Adrenal gland (tissue), 12 donors: ENCODE results near the gene EXOC6B. TPM values are rescaled to one million over a fixed set of nuclear protein-coding genes. Genes with fewer than 3 reads are reported as not detected.

ENCODE experiments used
- DNase-seq, 7 donors: peaks; one replicate each; pipeline ENCODE4 v3.0.0-alpha.2; 2019 to 2020
- H3K27ac ChIP-seq, 5 donors: fragments of 200-600 bp; sonication (generic) in 4 of 5; 1 replicate in 3 of 5; 2 replicates in 2 of 5; pipeline versions ENCODE4 v1.5.1 to v1.8.0; 2016 to 2020; ENCODE audit warnings: mild to moderate bottlenecking in 1 of 5
- H3K27me3 ChIP-seq: fragments of 200-600 bp; 2 replicates; pipeline ENCODE4 v1.8.0; 2021
- H3K36me3 ChIP-seq, 2 donors: fragments of 200-600 bp; replicated peaks in 1 of 2; 1 replicate in 1 of 2; 2 replicates in 1 of 2; pipeline versions ENCODE4 v1.5.1 to v1.8.0; 2018 to 2022
- H3K4me1 ChIP-seq, 2 donors: fragments of 200-600 bp; replicated peaks in 1 of 2; 1 replicate in 1 of 2; 2 replicates in 1 of 2; pipeline versions ENCODE4 v1.5.1 to v1.8.0; 2018 to 2021
- H3K4me3 ChIP-seq, 4 donors: fragments of 200-600 bp; sonication (generic) in 3 of 4; one replicate each; pipeline ENCODE4 v1.5.1; 2016 to 2018
- H3K9me3 ChIP-seq, 3 donors: fragments of 200-600 bp; sonication (generic) in 1 of 3; replicated peaks in 1 of 3; 1 replicate in 2 of 3; 2 replicates in 1 of 3; pipeline versions ENCODE4 v1.5.1 to v1.8.0; 2016 to 2021
- POLR2A ChIP-seq, 2 donors: fragments of 450-650 bp; IDR thresholded peaks; one replicate each; pipeline ENCODE4 v1.6.1; 2017; ENCODE audit warnings: antibody characterized with exemption in 2 of 2, mild to moderate bottlenecking in 2 of 2, moderate library complexity in 1 of 2
- WGBS, 4 donors: extraction: QIAGEN DNeasy Blood & Tissue Kit in 2 of 4; methylation state at CpG; one replicate each; pipeline versions ENCODE4 v1.1.5 to v1.1.7; 2013 to 2017; 5-methylcytosine and 5-hydroxymethylcytosine counted together
- intact Hi-C, 2 donors: fragments of 100-400 bp; cut with DNase I; formaldehyde crosslinking; loops; one replicate each; pipeline versions ENCODE4 v1.14.1 to v1.15.0; 2022 to 2023
- polyA plus RNA-seq, 3 donors: library from polyadenylated mRNA; stranded (reverse); fragments of 200-250 nt in 2 of 3; fragments of 350-450 nt in 1 of 3; fragmentation: Illumina TruSeq in 1 of 3; extraction: RNeasy Lipid Tissue Mini Kit (QIAGEN cat#74804) in 1 of 3; gene quantifications; one replicate each; pipeline ENCODE4 v1.2.3, GENCODE V29; 2013 to 2014
- total RNA-seq, 9 donors: library from RNA; depleted of rRNA in 4 of 9; stranded (reverse); fragments of >200 nt in 4 of 9; fragments of 120-200 nt in 1 of 9; fragmentation: NEBNext Ultra II Directional in 1 of 9; extraction: Animal tissue kit (Norgen Biotek cat#: 25700) in 1 of 9; gene quantifications; one replicate each; pipeline versions ENCODE4 v1.1.0 to v1.2.4, GENCODE V29; 2013 to 2023
- TF ChIP-seq, protein P1 (sequence below), 6 experiments: fragments of 450-650 bp in 4 of 6; fragments of 200-600 bp in 2 of 6; sonication (generic) in 1 of 6; IDR thresholded peaks; 1 replicate in 5 of 6; 2 replicates in 1 of 6; pipeline versions ENCODE4 v1.5.1 to v1.8.0; 2016 to 2021; ENCODE audit warnings: antibody characterized with exemption in 6 of 6, mild to moderate bottlenecking in 2 of 6, moderate library complexity in 1 of 6
- donor health status: healthy with polysubstance abuse.
- donor health status: Bipolar disorder and iron deficiency.
- donor health status: DM: yes; HTN: yes; CAD: no.
- donor health status: DM: no; HTN: no; CAD: no.
- donor health status: DM: no; HTN: no; CAD: no.
- donor health status: DM: yes; HTN: yes; CAD: no.

The EXOC6B gene
- total and polyA plus RNA-seq, 12 donors = 6.0 to 92.6 (median 50.6) TPM

DNA sequence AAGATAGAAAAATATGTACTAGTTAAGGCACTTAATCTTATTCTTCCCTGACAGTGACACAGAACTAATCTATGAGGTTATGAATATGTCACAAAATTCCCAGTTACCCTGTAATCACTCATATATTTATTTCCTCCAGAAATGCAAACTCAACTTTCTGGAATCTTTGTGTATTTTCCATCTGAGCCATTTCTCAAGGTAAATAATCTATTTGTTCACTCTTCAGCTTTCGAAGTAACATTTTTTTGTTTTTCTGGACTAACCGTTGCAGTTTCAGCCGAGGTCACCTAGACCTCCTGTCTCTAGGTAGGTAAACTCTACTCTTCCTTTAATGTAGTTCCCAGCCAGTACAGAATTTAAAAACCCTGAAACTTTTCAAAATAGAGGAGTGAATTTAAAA is 250.9 kb downstream of the EXOC6B start:
- no peaks in the 10 kb centered on the region for H3K9me3 ChIP-seq
- no peak overlapping the region for H3K27ac ChIP-seq
- H3K27me3 ChIP-seq = no peaks in the 10 kb centered on the region
- no peak overlapping the region for H3K4me3 ChIP-seq
- DNase-seq = no peak
- no peaks in the 10 kb centered on the region for H3K36me3 ChIP-seq
- TF ChIP-seq, protein P1, sequence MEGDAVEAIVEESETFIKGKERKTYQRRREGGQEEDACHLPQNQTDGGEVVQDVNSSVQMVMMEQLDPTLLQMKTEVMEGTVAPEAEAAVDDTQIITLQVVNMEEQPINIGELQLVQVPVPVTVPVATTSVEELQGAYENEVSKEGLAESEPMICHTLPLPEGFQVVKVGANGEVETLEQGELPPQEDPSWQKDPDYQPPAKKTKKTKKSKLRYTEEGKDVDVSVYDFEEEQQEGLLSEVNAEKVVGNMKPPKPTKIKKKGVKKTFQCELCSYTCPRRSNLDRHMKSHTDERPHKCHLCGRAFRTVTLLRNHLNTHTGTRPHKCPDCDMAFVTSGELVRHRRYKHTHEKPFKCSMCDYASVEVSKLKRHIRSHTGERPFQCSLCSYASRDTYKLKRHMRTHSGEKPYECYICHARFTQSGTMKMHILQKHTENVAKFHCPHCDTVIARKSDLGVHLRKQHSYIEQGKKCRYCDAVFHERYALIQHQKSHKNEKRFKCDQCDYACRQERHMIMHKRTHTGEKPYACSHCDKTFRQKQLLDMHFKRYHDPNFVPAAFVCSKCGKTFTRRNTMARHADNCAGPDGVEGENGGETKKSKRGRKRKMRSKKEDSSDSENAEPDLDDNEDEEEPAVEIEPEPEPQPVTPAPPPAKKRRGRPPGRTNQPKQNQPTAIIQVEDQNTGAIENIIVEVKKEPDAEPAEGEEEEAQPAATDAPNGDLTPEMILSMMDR (IDR thresholded peaks at IDR 0.05) = no peak
- TF ChIP-seq POLR2A (IDR thresholded peaks at IDR 0.05) = no peak
- peaks cover 0 to 14% of the 10 kb centered on the region in 2 donors for H3K4me1 ChIP-seq
- intact Hi-C loops = loop anchor here in 1 of 2 donors (10.0 kb wide), 1 partner anchor 650 kb away; no protein-coding TSS in a partner anchor
- WGBS, 4 donors = 93 to 97% (median 96%) methylated on average over 3 of the region's 3 CpGs

DNA sequence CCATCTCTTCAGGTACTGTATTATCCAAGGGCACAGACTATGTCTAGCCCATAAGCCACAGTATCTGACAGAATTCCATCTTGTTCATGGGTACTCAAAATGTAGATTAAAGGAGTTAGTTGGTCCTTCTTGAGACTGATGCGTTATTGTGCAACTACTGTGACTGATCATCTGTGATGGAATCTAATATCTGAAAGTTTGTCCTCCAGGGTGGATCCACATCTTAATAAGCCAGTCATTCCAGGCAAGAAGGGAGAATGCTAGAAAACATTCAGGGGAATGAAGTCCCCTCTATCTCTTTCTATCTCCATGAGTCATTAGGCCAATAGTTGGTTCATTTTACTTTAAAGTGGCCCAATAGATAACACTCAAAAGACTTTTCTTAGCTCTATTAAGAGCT is 252.6 kb downstream of the EXOC6B start:
- Histone ChIP-seq H3K4me1 (peaks cover 0 to 8% of the 10 kb centered on the region in 2 donors), H3K27ac (no peak overlapping the region), H3K4me3 (no peak overlapping the region), H3K9me3 (no peaks in the 10 kb centered on the region), H3K36me3 (no peaks in the 10 kb centered on the region), H3K27me3 (no peaks in the 10 kb centered on the region)
- intact Hi-C loops = loop anchor here in 1 of 2 donors (10.0 kb wide), 1 partner anchor 648 kb away; no protein-coding TSS in a partner anchor
- no peak for DNase-seq
- WGBS, 4 donors = 96 to 100% (median 99%) methylated on average over 1 of the region's 1 CpG
- no peak for TF ChIP-seq POLR2A (IDR thresholded peaks at IDR 0.05)
- TF ChIP-seq, protein P1 (IDR thresholded peaks at IDR 0.05) = no peak

DNA sequence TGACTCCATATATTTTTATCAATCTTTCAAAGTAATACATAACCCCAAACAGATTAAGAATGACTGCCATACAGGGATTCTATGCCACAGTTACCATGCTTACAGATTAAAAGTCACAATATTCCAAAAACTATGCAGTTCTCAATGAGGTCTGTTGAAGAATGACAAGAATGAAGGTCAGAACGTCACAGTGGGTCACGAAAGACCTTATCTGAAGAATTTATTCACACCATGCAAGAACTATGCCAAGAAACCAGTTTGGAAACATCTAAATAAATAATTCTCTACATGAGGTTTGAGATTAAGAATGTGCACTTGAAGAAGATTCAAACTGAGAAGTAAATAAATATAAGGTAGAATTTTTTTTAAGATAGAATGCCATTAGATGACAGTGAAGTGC is 253.3 kb downstream of the EXOC6B start:
- Histone ChIP-seq H3K4me1 (peaks cover 0 to 8% of the 10 kb centered on the region in 2 donors), H3K36me3 (no peaks in the 10 kb centered on the region), H3K27ac (no peak overlapping the region), H3K9me3 (no peaks in the 10 kb centered on the region), H3K27me3 (no peaks in the 10 kb centered on the region), H3K4me3 (no peak overlapping the region)
- intact Hi-C loops = loop anchor here in 1 of 2 donors (10.0 kb wide), 1 partner anchor 648 kb away; no protein-coding TSS in a partner anchor
- 28 to 38% (median 35%) methylated on average over 2 of the region's 2 CpGs for WGBS, 4 donors
- peak in 1 of 7 donors; percentile 41 for DNase-seq
- TF ChIP-seq POLR2A (IDR thresholded peaks at IDR 0.05) = no peak
- TF ChIP-seq, protein P1 (IDR thresholded peaks at IDR 0.05) = no peak

DNA sequence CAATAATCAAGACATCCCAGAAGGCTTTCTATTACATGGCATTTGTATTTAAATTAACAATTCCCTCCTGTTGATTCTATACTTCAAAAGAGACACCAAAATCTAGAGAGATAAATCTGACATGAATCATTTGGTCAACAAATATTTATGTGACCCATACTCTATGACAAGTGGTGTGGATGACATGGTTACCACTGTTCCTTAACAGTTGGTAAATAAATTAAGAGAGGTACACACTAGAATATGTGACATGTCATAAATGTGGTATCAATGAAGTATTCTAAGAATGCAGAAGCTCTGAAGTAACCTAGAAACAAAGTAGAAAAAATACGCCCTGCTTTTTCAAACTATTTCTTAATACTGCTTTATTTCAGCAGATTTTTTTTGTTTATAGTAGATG is 255.4 kb downstream of the EXOC6B start:
- 85 to 97% (median 94%) methylated on average over 1 of the region's 1 CpG for WGBS, 4 donors
- no peak overlapping the region for H3K27ac ChIP-seq
- no peak for TF ChIP-seq POLR2A (IDR thresholded peaks at IDR 0.05)
- TF ChIP-seq, protein P1 (IDR thresholded peaks at IDR 0.05) = no peak

More for the DNA sequence above, 255.4 kb downstream of the EXOC6B start:
- no peak for DNase-seq
- no peaks in the 10 kb centered on the region for H3K9me3 ChIP-seq
- intact Hi-C loops = loop anchor here in 1 of 2 donors (10.0 kb wide), 1 partner anchor 646 kb away; no protein-coding TSS in a partner anchor
- no peaks in the 10 kb centered on the region for H3K4me1 ChIP-seq
- H3K4me3 ChIP-seq = no peak overlapping the region
- no peaks in the 10 kb centered on the region for H3K36me3 ChIP-seq
- H3K27me3 ChIP-seq = no peaks in the 10 kb centered on the region
